HEK293 (cell line): Measurements from ENCODE around the gene SUMO3.

ENCODE experiments used
- CTCF ChIP-seq: fragments of 450-650 bp; formaldehyde crosslinking; IDR thresholded peaks from 2 replicates; pipeline ENCODE4 v1.5.1; 2016; ENCODE audit warnings: missing biosample characterization, missing genetic modification characterization
- REST ChIP-seq: fragments of 450-650 bp; formaldehyde crosslinking; IDR thresholded peaks from 2 replicates; pipeline ENCODE4 v1.5.1; 2016; ENCODE audit warnings: missing biosample characterization, missing genetic modification characterization
- ZBTB1 ChIP-seq: fragments of 450-650 bp; formaldehyde crosslinking; IDR thresholded peaks from 2 replicates; pipeline ENCODE4 v1.5.1; 2016; ENCODE audit warnings: missing biosample characterization, missing genetic modification characterization
- TF ChIP-seq, protein P1 (sequence below): fragments of 450-650 bp; formaldehyde crosslinking; IDR thresholded peaks from 2 replicates; pipeline ENCODE4 v1.5.1; 2017; ENCODE audit warnings: missing biosample characterization, missing genetic modification characterization
- TF ChIP-seq, protein P2 (sequence below): sonication (generic); formaldehyde crosslinking; IDR thresholded peaks from 2 replicates; pipeline ENCODE4 v1.8.1; 2022; ENCODE audit warnings: mild to moderate bottlenecking, moderate library complexity, missing genetic modification reagents

GRCh38 chr21:44791246-44791645 lies 26.6 kb downstream of the SUMO3 start:
- no peak for TF ChIP-seq CTCF (tag by site-specific recombination)
- TF ChIP-seq REST (tag by site-specific recombination), result no peak
- TF ChIP-seq, protein P1, sequence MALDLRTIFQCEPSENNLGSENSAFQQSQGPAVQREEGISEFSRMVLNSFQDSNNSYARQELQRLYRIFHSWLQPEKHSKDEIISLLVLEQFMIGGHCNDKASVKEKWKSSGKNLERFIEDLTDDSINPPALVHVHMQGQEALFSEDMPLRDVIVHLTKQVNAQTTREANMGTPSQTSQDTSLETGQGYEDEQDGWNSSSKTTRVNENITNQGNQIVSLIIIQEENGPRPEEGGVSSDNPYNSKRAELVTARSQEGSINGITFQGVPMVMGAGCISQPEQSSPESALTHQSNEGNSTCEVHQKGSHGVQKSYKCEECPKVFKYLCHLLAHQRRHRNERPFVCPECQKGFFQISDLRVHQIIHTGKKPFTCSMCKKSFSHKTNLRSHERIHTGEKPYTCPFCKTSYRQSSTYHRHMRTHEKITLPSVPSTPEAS (tag by site-specific recombination), result no peak
- no peak for TF ChIP-seq ZBTB1 (tag by site-specific recombination)
- TF ChIP-seq, protein P2, sequence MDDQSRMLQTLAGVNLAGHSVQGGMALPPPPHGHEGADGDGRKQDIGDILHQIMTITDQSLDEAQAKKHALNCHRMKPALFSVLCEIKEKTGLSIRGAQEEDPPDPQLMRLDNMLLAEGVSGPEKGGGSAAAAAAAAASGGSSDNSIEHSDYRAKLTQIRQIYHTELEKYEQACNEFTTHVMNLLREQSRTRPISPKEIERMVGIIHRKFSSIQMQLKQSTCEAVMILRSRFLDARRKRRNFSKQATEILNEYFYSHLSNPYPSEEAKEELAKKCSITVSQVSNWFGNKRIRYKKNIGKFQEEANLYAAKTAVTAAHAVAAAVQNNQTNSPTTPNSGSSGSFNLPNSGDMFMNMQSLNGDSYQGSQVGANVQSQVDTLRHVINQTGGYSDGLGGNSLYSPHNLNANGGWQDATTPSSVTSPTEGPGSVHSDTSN (CRISPR knock-in tag), result no peak
